Activated naive CD8-positive, alpha-beta T cell treated with anti-CD3 and anti-CD28 coated beads, Interleukin-2, amount 10 ng/mL, durations not matched to agents 7 days and 5 days (primary cell): ENCODE measurements around the gene CD82. TPM values are rescaled to one million over a fixed set of nuclear protein-coding genes. Genes with fewer than 3 reads are reported as not detected.
"Not testable (repeated sequence)": the region's sequence is repeated elsewhere in the genome, so short reads cannot be mapped to it uniquely, and the experiment has no call there.

Experiments used
- ATAC-seq: fragments of 150-1000 bp; cut with Tn5 transposase; one replicate; pipeline ENCODE4 v1.10.0; 2021; ENCODE audit warnings: low read depth, moderate library complexity
- POLR2A ChIA-PET: fragments of 350-600 bp; sonication (Branson Sonifier 250); formaldehyde crosslinking; loops from one replicate; lab custom pipeline; 2021; ENCODE audit warnings: antibody characterized with exemption; lab: Charles Lee
- DNase-seq: peaks from one replicate; pipeline ENCODE4 v3.0.0; 2021
- H3K27ac Mint-ChIP-seq: one replicate; pipeline ENCODE4 v1.8.0; 2022; ENCODE audit warnings: mild to moderate bottlenecking, mixed read lengths
- H3K27me3 Mint-ChIP-seq: one replicate; pipeline ENCODE4 v1.8.0; 2022; ENCODE audit warnings: mild to moderate bottlenecking, moderate library complexity, mixed read lengths
- H3K36me3 Mint-ChIP-seq: one replicate; pipeline ENCODE4 v1.8.0; 2021; ENCODE audit warnings: mild to moderate bottlenecking, mixed read lengths
- H3K4me1 Mint-ChIP-seq: one replicate; pipeline ENCODE4 v1.8.0; 2021; ENCODE audit warnings: mixed read lengths
- H3K4me3 Mint-ChIP-seq: one replicate; pipeline ENCODE4 v1.8.0; 2022; ENCODE audit warnings: mild to moderate bottlenecking, moderate library complexity, mixed read lengths
- H3K9me3 Mint-ChIP-seq: one replicate; pipeline ENCODE4 v1.8.0; 2021; ENCODE audit warnings: mixed read lengths
- total RNA-seq, 2 experiments: library from RNA; stranded (reverse); gene quantifications; one replicate each; pipeline ENCODE4 v1.2.3, GENCODE V29; 2021

The CD82 gene
- total RNA-seq, 2 experiments from 2014 or later: 71.9 to 80.2 TPM

- peaks cover 32% of the 10 kb centered on the region for H3K27me3 Mint-ChIP-seq
- no peak overlapping the region for H3K27ac Mint-ChIP-seq
- peaks cover 4% of the 10 kb centered on the region for H3K36me3 Mint-ChIP-seq
- DNase-seq: no peak
- POLR2A ChIA-PET: no interaction called here
- no peak overlapping the region for H3K4me3 Mint-ChIP-seq
- H3K4me1 Mint-ChIP-seq: peaks cover 4% of the 10 kb centered on the region
- H3K9me3 Mint-ChIP-seq: peaks cover 6% of the 10 kb centered on the region
- no peak for ATAC-seq
Observed at GRCh38 chr11:44637487-44637886, 72.0 kb downstream of the CD82 start.

- Mint-ChIP-seq H3K4me3 (no peak overlapping the region), H3K27ac (no peak overlapping the region), H3K27me3 (peaks cover 36% of the 10 kb centered on the region), H3K9me3 (peaks cover 11% of the 10 kb centered on the region), H3K4me1 (peaks cover 1% of the 10 kb centered on the region), H3K36me3 (peaks cover 4% of the 10 kb centered on the region)
- POLR2A ChIA-PET: no interaction called here
- DNase-seq (no peak), ATAC-seq (no peak)
Observed at GRCh38 chr11:44638032-44638431, 72.6 kb downstream of the CD82 start.

- Mint-ChIP-seq H3K4me1 (no peaks in the 10 kb centered on the region), H3K36me3 (peaks cover 4% of the 10 kb centered on the region), H3K27me3 (peaks cover 57% of the 10 kb centered on the region), H3K4me3 (no peak overlapping the region), H3K27ac (no peak overlapping the region), H3K9me3 (peaks cover 18% of the 10 kb centered on the region)
- DNase-seq: no peak
- no peak for ATAC-seq
- POLR2A ChIA-PET: no interaction called here
Observed at GRCh38 chr11:44643217-44643616, 77.8 kb downstream of the CD82 start.

GRCh38 chr11:44645827-44646226 lies 80.4 kb downstream of the CD82 start:
- POLR2A ChIA-PET: no interaction called here
- H3K9me3 Mint-ChIP-seq: peaks cover 18% of the 10 kb centered on the region

GRCh38 chr11:44647255-44647955 lies 81.9 kb downstream of the CD82 start:
- ATAC-seq, H3K36me3 Mint-ChIP-seq, H3K4me1 Mint-ChIP-seq, H3K27ac Mint-ChIP-seq, DNase-seq, H3K4me3 Mint-ChIP-seq, POLR2A ChIA-PET: not testable (repeated sequence)
- peaks cover 12% of the 10 kb centered on the region for H3K9me3 Mint-ChIP-seq
- H3K27me3 Mint-ChIP-seq: peaks cover 60% of the 10 kb centered on the region

More at GRCh38 chr11:44645827-44646226, 80.4 kb downstream of the CD82 start:
- peaks cover 4% of the 10 kb centered on the region for H3K36me3 Mint-ChIP-seq
- H3K4me1 Mint-ChIP-seq: no peaks in the 10 kb centered on the region
- ATAC-seq: no peak
- H3K27me3 Mint-ChIP-seq: peaks cover 61% of the 10 kb centered on the region
- no peak overlapping the region for H3K27ac Mint-ChIP-seq
- DNase-seq: no peak
- no peak overlapping the region for H3K4me3 Mint-ChIP-seq

- Mint-ChIP-seq H3K9me3 (peaks cover 6% of the 10 kb centered on the region), H3K27ac (no peak overlapping the region), H3K4me3 (no peak overlapping the region), H3K36me3 (no peaks in the 10 kb centered on the region), H3K27me3 (peaks cover 55% of the 10 kb centered on the region), H3K4me1 (peaks cover 2% of the 10 kb centered on the region)
- no peak for ATAC-seq
- DNase-seq: no peak
- POLR2A ChIA-PET: no interaction called here
Observed at GRCh38 chr11:44648109-44648508, 82.6 kb downstream of the CD82 start.

GRCh38 chr11:44651535-44652155 lies 86.2 kb downstream of the CD82 start:
- POLR2A ChIA-PET: no interaction called here
- Mint-ChIP-seq H3K4me1 (peaks cover 2% of the 10 kb centered on the region), H3K4me3 (no peak overlapping the region), H3K27ac (no peak overlapping the region), H3K27me3 (peaks cover 33% of the 10 kb centered on the region), H3K36me3 (no peaks in the 10 kb centered on the region), H3K9me3 (no peaks in the 10 kb centered on the region)
- no peak for ATAC-seq
- DNase-seq: no peak

GRCh38 chr11:44652901-44653644 lies 87.6 kb downstream of the CD82 start:
- Mint-ChIP-seq H3K27me3 (peaks cover 29% of the 10 kb centered on the region), H3K4me3 (no peak overlapping the region)

GRCh38 chr11:44654057-44654456 lies 88.6 kb downstream of the CD82 start:
- Mint-ChIP-seq H3K9me3 (no peaks in the 10 kb centered on the region), H3K27ac (no peak overlapping the region), H3K27me3 (peaks cover 28% of the 10 kb centered on the region), H3K4me1 (peaks cover 2% of the 10 kb centered on the region), H3K36me3 (no peaks in the 10 kb centered on the region), H3K4me3 (no peak overlapping the region)
- ATAC-seq (no peak), DNase-seq (no peak)
- POLR2A ChIA-PET: no interaction called here

More at GRCh38 chr11:44652901-44653644, 87.6 kb downstream of the CD82 start:
- no peaks in the 10 kb centered on the region for H3K36me3 Mint-ChIP-seq
- POLR2A ChIA-PET: no interaction called here
- no peaks in the 10 kb centered on the region for H3K9me3 Mint-ChIP-seq
- H3K4me1 Mint-ChIP-seq: peaks cover 2% of the 10 kb centered on the region
- no peak for DNase-seq
- no peak overlapping the region for H3K27ac Mint-ChIP-seq
- ATAC-seq: no peak

- Mint-ChIP-seq H3K36me3 (no peaks in the 10 kb centered on the region), H3K27me3 (peaks cover 25% of the 10 kb centered on the region), H3K9me3 (no peaks in the 10 kb centered on the region), H3K4me1 (peaks cover 4% of the 10 kb centered on the region), H3K4me3 (no peak overlapping the region), H3K27ac (no peak overlapping the region)
- POLR2A ChIA-PET: no interaction called here
- ATAC-seq (no peak), DNase-seq (no peak)
Observed at GRCh38 chr11:44654596-44654995, 89.1 kb downstream of the CD82 start.

- H3K36me3 Mint-ChIP-seq: no peaks in the 10 kb centered on the region
- H3K27ac Mint-ChIP-seq: no peak overlapping the region
- no peak for ATAC-seq
- H3K4me1 Mint-ChIP-seq: peaks cover 3% of the 10 kb centered on the region
- peaks cover 1% of the 10 kb centered on the region for H3K9me3 Mint-ChIP-seq
- peaks cover 12% of the 10 kb centered on the region for H3K27me3 Mint-ChIP-seq
- H3K4me3 Mint-ChIP-seq: no peak overlapping the region
- DNase-seq: no peak
- POLR2A ChIA-PET: no interaction called here
Observed at GRCh38 chr11:44657836-44658505, 92.5 kb downstream of the CD82 start.

GRCh38 chr11:44658506-44658850 lies 93.0 kb downstream of the CD82 start:
- POLR2A ChIA-PET: no interaction called here
- Mint-ChIP-seq H3K27ac (no peak overlapping the region), H3K9me3 (peaks cover 1% of the 10 kb centered on the region), H3K4me3 (no peak overlapping the region), H3K36me3 (no peaks in the 10 kb centered on the region), H3K4me1 (peaks cover 3% of the 10 kb centered on the region), H3K27me3 (peaks cover 12% of the 10 kb centered on the region)
- no peak for DNase-seq
- no peak for ATAC-seq

GRCh38 chr11:44659641-44660040 lies 94.2 kb downstream of the CD82 start:
- peaks cover 3% of the 10 kb centered on the region for H3K4me1 Mint-ChIP-seq
- DNase-seq: no peak
- ATAC-seq: peak; percentile 33
- no peak overlapping the region for H3K27ac Mint-ChIP-seq
- peaks cover 1% of the 10 kb centered on the region for H3K9me3 Mint-ChIP-seq
- H3K36me3 Mint-ChIP-seq: no peaks in the 10 kb centered on the region
- H3K27me3 Mint-ChIP-seq: peaks cover 12% of the 10 kb centered on the region
- H3K4me3 Mint-ChIP-seq: no peak overlapping the region
- POLR2A ChIA-PET: no interaction called here
